KOPT-K1 (cell line): Measurements from ENCODE around the gene HOMER2.

Experiments
- H3K27ac ChIP-seq: fragments of 200-600 bp; sonication (generic); 2 replicates; pipeline ENCODE4 v1.5.1; 2016; ENCODE audit warnings: antibody characterized with exemption, mild to moderate bottlenecking, low read depth, low read length; ENCODE audit not compliant: poor library complexity, severe bottlenecking
- H3K36me3 ChIP-seq: fragments of 200-600 bp; sonication (generic); 2 replicates; pipeline ENCODE4 v1.5.1; 2017; ENCODE audit warnings: antibody characterized with exemption, mild to moderate bottlenecking, low read length, moderate library complexity; ENCODE audit not compliant: insufficient read depth
- H3K9me3 ChIP-seq: fragments of 200-600 bp; sonication (generic); 2 replicates; pipeline ENCODE4 v1.5.1; 2017; ENCODE audit warnings: antibody characterized with exemption, low read length, mild to moderate bottlenecking; ENCODE audit not compliant: insufficient read depth, poor library complexity, severe bottlenecking

The HOMER2 gene

GRCh38 chr15:82923744-82924143 is 28.8 kb downstream of the HOMER2 start:
- H3K9me3 ChIP-seq, result no peaks in the 10 kb centered on the region
- H3K27ac ChIP-seq, result no peak overlapping the region
- H3K36me3 ChIP-seq, result no peaks in the 10 kb centered on the region

- Histone ChIP-seq H3K27ac (no peak overlapping the region), H3K36me3 (no peaks in the 10 kb centered on the region), H3K9me3 (no peaks in the 10 kb centered on the region)
Observed at GRCh38 chr15:82922737-82923136, 29.8 kb downstream of the HOMER2 start.

GRCh38 chr15:82921939-82922338 is 30.6 kb downstream of the HOMER2 start:
- H3K36me3 ChIP-seq, result no peaks in the 10 kb centered on the region
- no peaks in the 10 kb centered on the region for H3K9me3 ChIP-seq
- no peak overlapping the region for H3K27ac ChIP-seq

GRCh38 chr15:82921242-82921641 is 31.3 kb downstream of the HOMER2 start:
- no peaks in the 10 kb centered on the region for H3K9me3 ChIP-seq
- no peak overlapping the region for H3K27ac ChIP-seq
- no peaks in the 10 kb centered on the region for H3K36me3 ChIP-seq

GRCh38 chr15:82919231-82919886 is 33.2 kb downstream of the HOMER2 start:
- Histone ChIP-seq H3K36me3 (no peaks in the 10 kb centered on the region), H3K9me3 (no peaks in the 10 kb centered on the region), H3K27ac (no peak overlapping the region)

GRCh38 chr15:82918607-82919230 is 33.8 kb downstream of the HOMER2 start:
- Histone ChIP-seq H3K36me3 (no peaks in the 10 kb centered on the region), H3K27ac (no peak overlapping the region), H3K9me3 (no peaks in the 10 kb centered on the region)

GRCh38 chr15:82918162-82918561 is 34.4 kb downstream of the HOMER2 start:
- no peak overlapping the region for H3K27ac ChIP-seq
- no peaks in the 10 kb centered on the region for H3K36me3 ChIP-seq

GRCh38 chr15:82917249-82917648 is 35.3 kb downstream of the HOMER2 start:
- no peak overlapping the region for H3K27ac ChIP-seq
- no peaks in the 10 kb centered on the region for H3K36me3 ChIP-seq
- no peaks in the 10 kb centered on the region for H3K9me3 ChIP-seq

More at GRCh38 chr15:82918162-82918561, 34.4 kb downstream of the HOMER2 start:
- no peaks in the 10 kb centered on the region for H3K9me3 ChIP-seq

GRCh38 chr15:82916161-82916952 is 36.2 kb downstream of the HOMER2 start:
- H3K9me3 ChIP-seq, result no peaks in the 10 kb centered on the region
- H3K27ac ChIP-seq, result no peak overlapping the region
- no peaks in the 10 kb centered on the region for H3K36me3 ChIP-seq

GRCh38 chr15:82914396-82914795 is 38.1 kb downstream of the HOMER2 start:
- peaks cover 4% of the 10 kb centered on the region for H3K9me3 ChIP-seq
- no peaks in the 10 kb centered on the region for H3K36me3 ChIP-seq
- no peak overlapping the region for H3K27ac ChIP-seq

- H3K9me3 ChIP-seq, result peaks cover 17% of the 10 kb centered on the region
- H3K36me3 ChIP-seq, result no peaks in the 10 kb centered on the region
- no peak overlapping the region for H3K27ac ChIP-seq
Observed at GRCh38 chr15:82911458-82911857, 41.1 kb downstream of the HOMER2 start.

- Histone ChIP-seq H3K9me3 (peaks cover 17% of the 10 kb centered on the region), H3K36me3 (no peaks in the 10 kb centered on the region), H3K27ac (no peak overlapping the region)
Observed at GRCh38 chr15:82910721-82911120, 41.8 kb downstream of the HOMER2 start.

GRCh38 chr15:82909080-82909815 is 43.3 kb downstream of the HOMER2 start:
- H3K9me3 ChIP-seq, result peaks cover 17% of the 10 kb centered on the region
- no peak overlapping the region for H3K27ac ChIP-seq
- no peaks in the 10 kb centered on the region for H3K36me3 ChIP-seq

- Histone ChIP-seq H3K27ac (no peak overlapping the region), H3K9me3 (peaks cover 17% of the 10 kb centered on the region), H3K36me3 (no peaks in the 10 kb centered on the region)
Observed at GRCh38 chr15:82907350-82907749, 45.2 kb downstream of the HOMER2 start.

- Histone ChIP-seq H3K36me3 (no peaks in the 10 kb centered on the region), H3K27ac (no peak overlapping the region), H3K9me3 (peaks cover 15% of the 10 kb centered on the region)
Observed at GRCh38 chr15:82904574-82904973, 47.9 kb downstream of the HOMER2 start.
